Subcutaneous abdominal adipose tissue (tissue), 5 donors: ENCODE results near the gene C9orf72.
"Not testable (repeated sequence)": the region's sequence is repeated elsewhere in the genome, so short reads cannot be mapped to it uniquely, and the experiment has no call there.

ENCODE experiments used
- H3K27ac ChIP-seq: one replicate; pipeline ENCODE4 v1.7.0; 2013; ENCODE audit warnings: low read depth, mild to moderate bottlenecking, inconsistent platforms, low read length, moderate library complexity
- H3K27me3 ChIP-seq, 5 donors: one replicate each; pipeline ENCODE4 v1.7.0; 2013; ENCODE audit warnings: low read length in 5 of 5, inconsistent platforms in 1 of 5; ENCODE audit not compliant: control insufficient read depth in 5 of 5, insufficient read depth in 4 of 5
- H3K36me3 ChIP-seq, 5 donors: one replicate each; pipeline ENCODE4 v1.7.0; 2013; ENCODE audit warnings: low read length in 5 of 5; ENCODE audit not compliant: control insufficient read depth in 5 of 5, insufficient read depth in 5 of 5
- H3K4me1 ChIP-seq, 5 donors: one replicate each; pipeline ENCODE4 v1.7.0; 2013; ENCODE audit warnings: low read length in 5 of 5, mild to moderate bottlenecking in 3 of 5, moderate library complexity in 1 of 5; ENCODE audit not compliant: control insufficient read depth in 5 of 5, insufficient read depth in 5 of 5
- H3K4me3 ChIP-seq, 5 donors: one replicate each; pipeline ENCODE4 v1.7.0; 2013; ENCODE audit warnings: low read length in 5 of 5, low read depth in 1 of 5
- H3K9ac ChIP-seq, 5 donors: one replicate each; pipeline ENCODE4 v1.7.0; 2013; ENCODE audit warnings: low read length in 5 of 5, mild to moderate bottlenecking in 4 of 5, moderate library complexity in 3 of 5
- H3K9me3 ChIP-seq, 5 donors: one replicate each; pipeline ENCODE4 v1.7.0; 2013; ENCODE audit warnings: low read length in 5 of 5; ENCODE audit not compliant: control insufficient read depth in 5 of 5
- donor health status: healthy.
- donor health status: healthy.
- donor health status: healthy.
- donor health status: healthy.
- donor health status: healthy.

The C9orf72 gene

DNA sequence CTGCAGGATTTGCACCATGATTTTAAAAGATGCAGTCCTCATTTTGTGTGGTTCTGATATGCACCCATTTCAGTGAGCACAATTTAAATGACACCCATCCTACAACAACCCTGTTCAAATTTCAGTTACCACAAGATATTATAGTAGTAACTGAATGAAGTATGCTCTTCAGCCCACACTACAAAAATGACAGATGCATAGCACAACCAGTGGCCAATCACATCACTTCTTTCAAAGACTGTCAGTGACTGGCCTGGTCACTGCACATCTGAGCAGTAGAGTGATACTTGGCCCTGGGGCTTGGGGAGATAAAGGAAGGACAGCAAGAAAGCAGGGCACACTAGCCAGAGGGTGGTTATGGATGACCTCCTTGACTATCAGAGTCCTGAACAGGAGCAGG is 69.0 kb downstream of the C9orf72 start:
- Histone ChIP-seq H3K4me1 (peaks cover 0 to 2% (median 0%) of the 10 kb centered on the region in 5 donors), H3K27me3 (no peaks in the 10 kb centered on the region), H3K9me3 (no peaks in the 10 kb centered on the region), H3K27ac (no peak overlapping the region), H3K4me3 (no peak overlapping the region), H3K36me3 (no peaks in the 10 kb centered on the region), H3K9ac (no peak overlapping the region)

DNA sequence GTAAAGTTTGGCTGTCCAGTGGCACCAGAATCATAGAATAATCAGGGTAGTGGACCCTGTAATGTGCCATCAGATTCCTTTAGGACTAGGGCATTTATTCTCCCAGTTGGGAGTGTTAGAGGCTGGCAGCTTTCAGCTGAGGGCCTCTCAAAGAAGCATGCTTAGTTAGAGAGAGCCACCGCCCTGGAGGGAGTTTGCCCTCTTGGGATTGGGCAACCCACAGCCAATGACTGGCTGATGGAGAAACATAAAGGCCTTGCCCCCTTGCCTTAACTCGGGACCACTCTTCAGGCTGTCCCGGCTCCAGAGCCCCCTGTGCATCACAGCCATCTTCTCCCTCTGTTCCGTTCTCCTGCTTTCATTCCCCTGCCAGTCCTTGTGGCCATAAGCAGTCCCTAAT is 69.7 kb downstream of the C9orf72 start:
- no peaks in the 10 kb centered on the region for H3K9me3 ChIP-seq
- no peaks in the 10 kb centered on the region for H3K36me3 ChIP-seq
- H3K27ac ChIP-seq = no peak overlapping the region
- no peak overlapping the region for H3K9ac ChIP-seq
- no peaks in the 10 kb centered on the region for H3K27me3 ChIP-seq
- H3K4me3 ChIP-seq = no peak overlapping the region
- H3K4me1 ChIP-seq = peaks cover 0 to 2% (median 0%) of the 10 kb centered on the region in 5 donors

DNA sequence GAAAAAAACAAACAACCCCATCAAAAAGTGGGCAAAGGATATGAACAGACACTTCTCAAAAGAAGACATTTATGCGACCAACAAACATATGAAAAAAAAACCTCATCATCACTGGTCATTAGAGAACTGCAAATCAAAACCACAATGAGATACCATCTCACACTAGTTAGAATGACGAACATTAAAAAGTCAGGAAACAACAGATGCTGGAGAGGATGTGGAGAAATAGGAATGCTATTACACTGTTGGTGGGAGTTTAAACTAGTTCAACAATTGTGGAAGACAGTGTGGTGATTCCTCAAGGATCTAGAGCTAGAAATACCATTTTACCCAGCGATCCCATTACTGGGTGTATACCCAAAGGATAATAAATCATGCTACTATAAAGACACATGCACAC is 72.4 kb downstream of the C9orf72 start:
- H3K9ac ChIP-seq, H3K36me3 ChIP-seq, H3K27ac ChIP-seq, H3K27me3 ChIP-seq, H3K9me3 ChIP-seq, H3K4me3 ChIP-seq, H3K4me1 ChIP-seq: not testable (repeated sequence)

DNA sequence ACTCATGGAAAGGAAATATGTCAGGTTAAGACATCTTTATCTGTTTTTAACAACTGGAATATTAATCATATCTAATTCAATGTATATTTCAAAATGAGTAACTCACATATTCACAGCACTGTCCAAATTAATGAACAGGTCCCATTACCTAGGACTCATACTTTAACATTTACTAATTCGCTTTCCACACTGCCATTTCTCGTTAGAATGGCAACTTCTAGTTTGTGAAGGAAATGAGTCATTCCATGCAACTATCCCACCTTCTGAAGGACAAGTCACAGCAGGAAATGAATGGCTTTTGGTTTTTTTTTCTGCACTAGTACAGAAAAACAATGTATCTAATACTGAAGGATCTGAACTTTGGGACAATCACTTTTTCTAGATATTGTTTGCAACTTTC is 73.8 kb downstream of the C9orf72 start:
- Histone ChIP-seq H3K9ac (no peak overlapping the region), H3K27me3 (no peaks in the 10 kb centered on the region), H3K36me3 (no peaks in the 10 kb centered on the region), H3K4me3 (no peak overlapping the region), H3K9me3 (no peaks in the 10 kb centered on the region), H3K27ac (no peak overlapping the region), H3K4me1 (peaks cover 0 to 7% (median 5%) of the 10 kb centered on the region in 5 donors)

DNA sequence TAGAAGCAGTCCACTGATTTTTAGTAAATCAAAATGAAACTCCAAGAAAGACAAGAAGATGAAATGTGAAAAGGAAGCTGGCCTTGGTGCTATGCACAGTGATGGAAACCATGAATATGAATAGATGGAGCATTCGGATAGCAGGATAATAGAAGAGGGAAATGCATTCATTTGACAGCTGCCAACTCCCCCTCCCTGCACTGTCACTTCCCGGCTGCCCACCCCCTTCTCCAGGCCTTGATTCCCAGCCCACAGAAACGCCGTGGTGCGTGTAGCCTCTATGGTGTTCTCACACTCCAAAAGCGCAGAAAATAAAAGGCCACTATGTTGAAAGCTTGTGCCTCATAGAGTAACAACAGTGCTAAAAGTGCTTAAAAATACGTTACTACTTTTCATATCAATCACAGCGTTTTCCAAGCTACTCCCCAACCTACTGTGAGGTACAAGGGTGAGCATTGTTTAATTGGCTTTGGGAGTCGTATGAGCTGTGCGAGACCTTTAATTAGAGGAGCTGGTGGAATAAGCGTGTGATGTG is 75.3 kb downstream of the C9orf72 start:
- no peaks in the 10 kb centered on the region for H3K9me3 ChIP-seq
- no peak overlapping the region for H3K27ac ChIP-seq
- H3K4me1 ChIP-seq = peaks cover 0 to 7% (median 5%) of the 10 kb centered on the region in 5 donors
- H3K27me3 ChIP-seq = no peaks in the 10 kb centered on the region
- no peak overlapping the region for H3K9ac ChIP-seq
- no peaks in the 10 kb centered on the region for H3K36me3 ChIP-seq
- no peak overlapping the region for H3K4me3 ChIP-seq
